Stimulated activated CD8-positive, alpha-beta memory T cell treated with anti-CD3 and anti-CD28 coated beads, Interleukin-4, amount 100 ng/mL, for 48 hours (primary cell): ENCODE results near the gene BRD3OS.
A peak's percentile ranks its signal among the peaks of the same experiment; 100 is the strongest.

Experiments
- DNase-seq: peaks from one replicate; pipeline ENCODE4 v3.0.0-alpha.2; 2020

BRD3OS gene

GRCh38 chr9:134053941-134054761, 28.9 kb downstream of the BRD3OS start:
- no peak for DNase-seq

GRCh38 chr9:134054891-134055811, 29.9 kb downstream of the BRD3OS start:
- DNase-seq, result no peak

- no peak for DNase-seq
Observed at GRCh38 chr9:134055981-134056461, 30.7 kb downstream of the BRD3OS start.

GRCh38 chr9:134056483-134057306, 31.4 kb downstream of the BRD3OS start:
- DNase-seq, result no peak

- no peak for DNase-seq
Observed at GRCh38 chr9:134057307-134057657, 32.0 kb downstream of the BRD3OS start.

- no peak for DNase-seq
Observed at GRCh38 chr9:134057751-134058701, 32.7 kb downstream of the BRD3OS start.

GRCh38 chr9:134058716-134059115, 33.4 kb downstream of the BRD3OS start:
- DNase-seq, result no peak

GRCh38 chr9:134059188-134059641, 33.9 kb downstream of the BRD3OS start:
- no peak for DNase-seq

- DNase-seq, result peak; percentile 46
Observed at GRCh38 chr9:134059661-134060395, 34.5 kb downstream of the BRD3OS start.

GRCh38 chr9:134060546-134060945, 35.3 kb downstream of the BRD3OS start:
- DNase-seq, result no peak

- DNase-seq, result no peak
Observed at GRCh38 chr9:134061019-134061687, 35.9 kb downstream of the BRD3OS start.

- DNase-seq, result no peak
Observed at GRCh38 chr9:134061688-134062371, 36.5 kb downstream of the BRD3OS start.

- DNase-seq, result no peak
Observed at GRCh38 chr9:134062461-134063087, 37.3 kb downstream of the BRD3OS start.

- no peak for DNase-seq
Observed at GRCh38 chr9:134063088-134063570, 37.8 kb downstream of the BRD3OS start.

- no peak for DNase-seq
Observed at GRCh38 chr9:134063571-134064450, 38.5 kb downstream of the BRD3OS start.

GRCh38 chr9:134064711-134065110, 39.4 kb downstream of the BRD3OS start:
- no peak for DNase-seq

GRCh38 chr9:134065612-134066419, 40.5 kb downstream of the BRD3OS start:
- peak; percentile 73 for DNase-seq
